Suprapubic skin (tissue), 4 donors: Measurements from ENCODE around the gene POU3F2. TPM values are rescaled to one million over a fixed set of nuclear protein-coding genes. Genes with fewer than 3 reads are reported as not detected.

ENCODE experiments used
- DNase-seq, 2 donors: peaks; one replicate each; pipeline ENCODE4 v3.0.0-alpha.2; 2019; ENCODE audit warnings: low spot score in 2 of 2
- H3K27ac ChIP-seq: fragments of 200-600 bp; sonication (generic); one replicate; pipeline ENCODE4 v1.5.1; 2019
- H3K27me3 ChIP-seq: fragments of 200-600 bp; sonication (generic); one replicate; pipeline ENCODE4 v1.5.1; 2019
- H3K36me3 ChIP-seq: fragments of 200-600 bp; sonication (generic); one replicate; pipeline ENCODE4 v1.5.1; 2019
- H3K4me1 ChIP-seq: fragments of 200-600 bp; sonication (generic); one replicate; pipeline ENCODE4 v1.5.1; 2019
- H3K4me3 ChIP-seq: fragments of 200-600 bp; sonication (generic); one replicate; pipeline ENCODE4 v1.5.1; 2019; ENCODE audit warnings: mild to moderate bottlenecking
- H3K9me3 ChIP-seq: fragments of 200-600 bp; sonication (generic); one replicate; pipeline ENCODE4 v1.5.1; 2019
- CTCF ChIP-seq, 2 donors: fragments of 200-600 bp in 1 of 2; fragments of 450-650 bp in 1 of 2; sonication (generic) in 1 of 2; IDR thresholded peaks; one replicate each; pipeline ENCODE4 v1.5.1; 2016 to 2019; ENCODE audit warnings: antibody characterized with exemption in 2 of 2, mild to moderate bottlenecking in 1 of 2, moderate library complexity in 1 of 2
- EP300 ChIP-seq: sonication (generic); formaldehyde crosslinking; IDR thresholded peaks from one replicate; pipeline ENCODE4 v1.6.1; 2017; ENCODE audit warnings: antibody characterized with exemption
- POLR2A ChIP-seq, 2 donors: fragments of 450-650 bp; IDR thresholded peaks; one replicate each; pipeline ENCODE4 v1.6.1; 2017; ENCODE audit warnings: antibody characterized with exemption in 2 of 2, mild to moderate bottlenecking in 2 of 2, moderate library complexity in 2 of 2
- POLR2AphosphoS5 ChIP-seq, 3 donors: sonication (generic); formaldehyde crosslinking; IDR thresholded peaks; one replicate each; pipeline ENCODE4 v1.6.1; 2017; ENCODE audit warnings: antibody characterized with exemption in 3 of 3
- WGBS: methylation state at CpG from one replicate; pipeline ENCODE4 v1.1.5; 2018; 5-methylcytosine and 5-hydroxymethylcytosine counted together
- total RNA-seq, 4 donors: library from RNA; depleted of rRNA; stranded (reverse); fragments of >200 nt; gene quantifications; one replicate each; pipeline ENCODE4 v1.1.0, GENCODE V29; 2016

Gene POU3F2
- total RNA-seq, 4 donors from 2014 or later = not detected

GRCh38 chr6:98838032-98838431 is 3.7 kb downstream of the POU3F2 start:
- TF ChIP-seq EP300 (no peak), POLR2AphosphoS5 (IDR thresholded peaks at IDR 0.05) (no peak), CTCF (IDR thresholded peaks at IDR 0.05) (no peak), POLR2A (IDR thresholded peaks at IDR 0.05) (no peak)
- WGBS = 58% methylated on average over 4 of the region's 4 CpGs
- Histone ChIP-seq H3K9me3 (no peaks in the 10 kb centered on the region), H3K4me1 (peaks cover 30% of the 10 kb centered on the region), H3K36me3 (no peaks in the 10 kb centered on the region), H3K27me3 (peaks cover 97% of the 10 kb centered on the region), H3K27ac (no peak overlapping the region), H3K4me3 (no peak overlapping the region)
- no peak for DNase-seq

DNA sequence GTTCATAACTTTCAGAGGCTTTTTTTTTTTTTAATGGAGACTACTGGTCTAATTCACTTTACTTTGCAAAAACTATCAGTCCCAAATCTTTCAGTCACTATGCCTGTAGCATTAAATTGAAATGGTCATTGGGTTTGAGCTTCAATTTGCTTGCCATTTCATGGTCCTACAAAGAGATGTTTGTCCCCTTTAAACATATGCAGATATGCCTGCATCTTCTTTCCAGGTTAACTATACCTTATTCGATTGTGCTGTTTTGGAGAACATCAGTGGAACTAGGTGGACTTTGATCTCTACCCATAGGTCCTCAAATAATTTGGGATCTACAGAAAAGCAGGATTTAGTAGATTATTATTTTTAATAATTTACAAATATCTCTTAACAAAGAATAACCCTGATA is 4.6 kb downstream of the POU3F2 start:
- peaks cover 25% of the 10 kb centered on the region for H3K4me1 ChIP-seq
- TF ChIP-seq POLR2AphosphoS5 (IDR thresholded peaks at IDR 0.05) (no peak), CTCF (IDR thresholded peaks at IDR 0.05) (no peak), POLR2A (IDR thresholded peaks at IDR 0.05) (no peak), EP300 (no peak)
- H3K36me3 ChIP-seq = no peaks in the 10 kb centered on the region
- no peak for DNase-seq
- no peaks in the 10 kb centered on the region for H3K9me3 ChIP-seq
- H3K27ac ChIP-seq = no peak overlapping the region
- no peak overlapping the region for H3K4me3 ChIP-seq
- WGBS = 35% methylated on average over 1 of the region's 1 CpG
- peaks cover 99% of the 10 kb centered on the region for H3K27me3 ChIP-seq

- no peaks in the 10 kb centered on the region for H3K9me3 ChIP-seq
- peaks cover 99% of the 10 kb centered on the region for H3K27me3 ChIP-seq
- H3K36me3 ChIP-seq = no peaks in the 10 kb centered on the region
- WGBS = 51% methylated on average over 5 of the region's 5 CpGs
- peaks cover 24% of the 10 kb centered on the region for H3K4me1 ChIP-seq
- TF ChIP-seq CTCF (IDR thresholded peaks at IDR 0.05) (no peak), POLR2AphosphoS5 (IDR thresholded peaks at IDR 0.05) (no peak), POLR2A (IDR thresholded peaks at IDR 0.05) (no peak), EP300 (no peak)
- no peak overlapping the region for H3K27ac ChIP-seq
- H3K4me3 ChIP-seq = no peak overlapping the region
- no peak for DNase-seq
These were observed 5.5 kb downstream of the POU3F2 start for GRCh38 chr6:98839781-98840361.

- Histone ChIP-seq H3K9me3 (no peaks in the 10 kb centered on the region), H3K27ac (no peak overlapping the region), H3K4me1 (peaks cover 24% of the 10 kb centered on the region), H3K4me3 (no peak overlapping the region), H3K27me3 (peaks cover 100% of the 10 kb centered on the region), H3K36me3 (no peaks in the 10 kb centered on the region)
- no peak for DNase-seq
- 71% methylated on average over 6 of the region's 6 CpGs for WGBS
- TF ChIP-seq POLR2A (IDR thresholded peaks at IDR 0.05) (no peak), EP300 (no peak), CTCF (IDR thresholded peaks at IDR 0.05) (no peak), POLR2AphosphoS5 (IDR thresholded peaks at IDR 0.05) (no peak)
These were observed 6.0 kb downstream of the POU3F2 start for GRCh38 chr6:98840385-98840784.

DNA sequence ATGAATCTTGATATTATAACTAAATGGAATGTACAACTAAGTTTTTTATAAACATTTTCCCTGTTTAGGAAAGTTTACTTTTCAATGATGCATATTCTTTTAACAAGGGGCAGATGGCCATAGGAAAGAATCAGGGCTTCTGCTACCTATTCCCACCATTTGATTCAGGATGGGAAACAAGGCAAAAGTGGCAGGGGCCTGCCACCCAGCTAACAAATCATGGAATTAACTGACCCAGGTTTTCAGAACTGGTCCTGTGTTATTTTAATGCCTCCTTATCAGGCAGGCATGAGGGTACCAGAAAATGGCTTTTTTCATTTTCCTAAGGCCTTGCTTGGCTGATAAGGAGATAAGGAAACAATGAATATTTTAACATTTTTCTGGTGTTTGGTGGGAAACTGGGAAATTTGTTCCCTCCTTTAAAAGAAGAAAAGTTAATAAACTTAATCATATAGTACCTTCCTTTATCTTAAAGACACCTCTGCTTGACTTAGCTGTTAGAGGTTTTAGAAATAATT is 6.7 kb downstream of the POU3F2 start:
- Histone ChIP-seq H3K36me3 (no peaks in the 10 kb centered on the region), H3K27me3 (peaks cover 100% of the 10 kb centered on the region), H3K27ac (no peak overlapping the region), H3K9me3 (no peaks in the 10 kb centered on the region), H3K4me1 (peaks cover 23% of the 10 kb centered on the region), H3K4me3 (no peak overlapping the region)
- no peak for TF ChIP-seq POLR2AphosphoS5 (IDR thresholded peaks at IDR 0.05)
- TF ChIP-seq CTCF (IDR thresholded peaks at IDR 0.05) = no peak
- TF ChIP-seq EP300 = no peak
- no peak for DNase-seq
